Chondrocyte (in vitro differentiated cells): Measurements from ENCODE around the gene AUTS2. TPM values are rescaled to one million over a fixed set of nuclear protein-coding genes. Genes with fewer than 3 reads are reported as not detected.

Source experiments
- DNase-seq: peaks from one replicate; pipeline ENCODE4 v3.0.0; 2021; ENCODE audit warnings: mixed read lengths, low spot score
- H3K27ac Mint-ChIP-seq: one replicate; pipeline ENCODE4 v1.8.0; 2021; ENCODE audit warnings: mild to moderate bottlenecking, moderate library complexity, mixed read lengths; ENCODE audit not compliant: unreplicated experiment
- H3K27me3 Mint-ChIP-seq: 2 replicates; pipeline ENCODE4 v1.8.0; 2021; ENCODE audit warnings: low read depth, mixed read lengths
- H3K36me3 Mint-ChIP-seq: 2 replicates; pipeline ENCODE4 v1.8.0; 2021; ENCODE audit warnings: low read depth, mixed read lengths
- H3K4me1 Mint-ChIP-seq: 2 replicates; pipeline ENCODE4 v1.8.0; 2021; ENCODE audit warnings: low read depth, mild to moderate bottlenecking, mixed read lengths
- H3K4me3 Mint-ChIP-seq: one replicate; pipeline ENCODE4 v1.8.0; 2021; ENCODE audit warnings: mild to moderate bottlenecking, moderate library complexity, mixed read lengths; ENCODE audit not compliant: unreplicated experiment
- H3K9me3 Mint-ChIP-seq: 2 replicates; pipeline ENCODE4 v1.8.0; 2021; ENCODE audit warnings: low read depth, mixed read lengths
- CTCF ChIP-seq: fragments of 200-600 bp; sonication (generic); IDR thresholded peaks from 2 replicates; pipeline ENCODE4 v1.5.0; 2021; ENCODE audit warnings: antibody characterized with exemption, mild to moderate bottlenecking, moderate library complexity
- total RNA-seq: library from RNA; stranded (reverse); gene quantifications from 3 replicates; pipeline ENCODE4 v1.2.1, GENCODE V29; 2021

The AUTS2 gene
- total RNA-seq, 1 donor from 2014 or later: 31.5 TPM

- no peak overlapping the region for H3K27ac Mint-ChIP-seq
- H3K9me3 Mint-ChIP-seq: peaks cover 6% of the 10 kb centered on the region
- H3K4me1 Mint-ChIP-seq: no peaks in the 10 kb centered on the region
- TF ChIP-seq CTCF: no peak
- H3K27me3 Mint-ChIP-seq: no peaks in the 10 kb centered on the region
- DNase-seq: no peak
- no peak overlapping the region for H3K4me3 Mint-ChIP-seq
- H3K36me3 Mint-ChIP-seq: no peaks in the 10 kb centered on the region
Observed at GRCh38 chr7:70450731-70451130, 852.5 kb downstream of the AUTS2 start.

GRCh38 chr7:70455925-70456324, 857.6 kb downstream of the AUTS2 start:
- no peaks in the 10 kb centered on the region for H3K36me3 Mint-ChIP-seq
- H3K27me3 Mint-ChIP-seq: no peaks in the 10 kb centered on the region
- TF ChIP-seq CTCF: no peak
- H3K9me3 Mint-ChIP-seq: peaks cover 6% of the 10 kb centered on the region
- H3K27ac Mint-ChIP-seq: no peak overlapping the region
- H3K4me1 Mint-ChIP-seq: peaks cover 21% of the 10 kb centered on the region
- no peak overlapping the region for H3K4me3 Mint-ChIP-seq
- DNase-seq: no peak

GRCh38 chr7:70456719-70457118, 858.4 kb downstream of the AUTS2 start:
- H3K4me1 Mint-ChIP-seq: peaks cover 21% of the 10 kb centered on the region
- H3K36me3 Mint-ChIP-seq: no peaks in the 10 kb centered on the region
- peaks cover 6% of the 10 kb centered on the region for H3K9me3 Mint-ChIP-seq
- no peak for DNase-seq
- H3K27me3 Mint-ChIP-seq: no peaks in the 10 kb centered on the region
- no peak overlapping the region for H3K4me3 Mint-ChIP-seq
- no peak for TF ChIP-seq CTCF
- H3K27ac Mint-ChIP-seq: no peak overlapping the region

- H3K9me3 Mint-ChIP-seq: peaks cover 6% of the 10 kb centered on the region
- H3K27me3 Mint-ChIP-seq: no peaks in the 10 kb centered on the region
- H3K4me3 Mint-ChIP-seq: no peak overlapping the region
- no peak overlapping the region for H3K27ac Mint-ChIP-seq
- TF ChIP-seq CTCF: no peak
- peaks cover 21% of the 10 kb centered on the region for H3K4me1 Mint-ChIP-seq
- H3K36me3 Mint-ChIP-seq: no peaks in the 10 kb centered on the region
- DNase-seq: no peak
Observed at GRCh38 chr7:70457482-70457881, 859.2 kb downstream of the AUTS2 start.

- Mint-ChIP-seq H3K27me3 (no peaks in the 10 kb centered on the region), H3K27ac (peak overlapping the region; percentile 69), H3K36me3 (no peaks in the 10 kb centered on the region), H3K4me3 (no peak overlapping the region), H3K4me1 (peaks cover 21% of the 10 kb centered on the region), H3K9me3 (peaks cover 6% of the 10 kb centered on the region)
- DNase-seq: no peak
- no peak for TF ChIP-seq CTCF
Observed at GRCh38 chr7:70457883-70458680, 859.8 kb downstream of the AUTS2 start.
